GM21529 (cell line): ENCODE measurements around the gene CAMTA1.

Experiments used
- ATAC-seq: cut with Tn5 transposase; IDR thresholded peaks from one replicate; pipeline ENCODE4 v1.9.1; 2021; ENCODE audit not compliant: unreplicated experiment

CAMTA1 gene

DNA sequence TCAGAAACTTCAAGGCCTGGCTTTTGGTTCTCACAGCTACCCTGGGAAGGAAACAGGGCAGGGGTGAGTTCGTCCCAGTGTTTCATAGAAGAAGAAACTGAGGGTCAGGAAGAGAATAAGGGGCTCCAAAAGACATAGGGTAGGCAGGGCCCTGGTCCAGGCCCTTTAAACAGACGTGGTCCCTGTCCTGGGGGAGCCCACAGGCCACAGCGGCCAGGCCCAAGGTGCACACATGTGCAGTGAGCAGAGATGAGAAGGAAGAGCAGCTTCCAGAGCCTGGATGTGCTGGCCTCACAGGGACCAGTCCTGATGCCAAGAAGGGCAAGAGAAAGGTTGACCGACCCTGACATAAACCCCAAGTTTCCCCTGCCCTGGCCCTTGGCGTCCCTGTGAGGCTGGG lies 690.4 kb downstream of the CAMTA1 start:
- no peak for ATAC-seq

DNA sequence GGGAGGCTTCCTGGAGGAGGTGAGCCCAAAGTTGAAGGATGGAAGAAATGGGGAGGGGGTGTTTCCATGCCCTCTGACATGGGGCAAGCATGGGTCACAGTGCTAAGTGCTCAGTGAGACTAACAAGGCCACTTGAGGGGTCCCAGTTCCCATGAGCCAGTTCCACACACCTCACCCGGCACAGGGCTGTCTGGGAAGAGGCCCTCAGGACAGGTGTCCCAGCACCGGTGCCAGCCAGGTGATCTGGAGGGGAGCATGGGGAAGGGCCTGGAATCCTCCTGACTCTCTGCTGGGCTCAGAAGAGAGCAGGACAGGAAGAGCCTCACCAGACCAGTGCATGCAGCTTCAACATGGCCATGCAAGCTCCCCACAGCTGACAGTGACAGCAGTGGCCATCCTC lies 691.1 kb downstream of the CAMTA1 start:
- ATAC-seq, result no peak

DNA sequence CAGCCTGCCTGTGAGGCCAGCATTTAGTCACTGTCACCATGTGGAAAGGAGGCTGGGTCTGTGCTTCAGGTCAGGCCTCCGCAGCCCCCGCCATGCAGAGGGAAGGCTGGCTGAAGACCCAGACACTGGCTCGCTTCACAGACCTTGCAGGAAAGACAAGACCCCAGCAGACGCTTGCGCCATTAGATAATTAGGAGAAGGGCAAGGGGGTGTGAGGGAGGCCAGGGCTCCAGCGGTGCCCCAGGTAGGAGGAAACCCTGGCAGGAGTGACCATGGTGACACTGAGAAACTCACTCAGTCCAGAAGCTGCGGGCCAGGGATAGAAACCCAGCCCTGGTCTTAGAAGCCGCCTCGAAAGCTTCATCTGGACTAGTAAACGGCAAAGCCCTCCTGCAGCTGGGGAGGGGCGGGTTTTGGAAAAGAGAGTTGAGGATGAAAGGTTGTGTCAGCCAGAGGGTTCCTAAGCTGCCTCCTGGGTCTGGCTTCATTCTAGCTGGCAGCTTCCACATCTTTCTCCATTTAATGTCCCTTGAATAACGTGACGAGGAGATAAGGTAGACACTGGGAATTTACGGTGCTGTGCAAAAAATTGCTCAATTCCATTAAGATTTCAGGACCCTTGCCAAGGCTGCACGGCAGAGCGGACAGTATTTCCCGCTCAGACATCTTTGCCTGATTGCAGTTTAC lies 691.8 kb downstream of the CAMTA1 start:
- no peak for ATAC-seq

DNA sequence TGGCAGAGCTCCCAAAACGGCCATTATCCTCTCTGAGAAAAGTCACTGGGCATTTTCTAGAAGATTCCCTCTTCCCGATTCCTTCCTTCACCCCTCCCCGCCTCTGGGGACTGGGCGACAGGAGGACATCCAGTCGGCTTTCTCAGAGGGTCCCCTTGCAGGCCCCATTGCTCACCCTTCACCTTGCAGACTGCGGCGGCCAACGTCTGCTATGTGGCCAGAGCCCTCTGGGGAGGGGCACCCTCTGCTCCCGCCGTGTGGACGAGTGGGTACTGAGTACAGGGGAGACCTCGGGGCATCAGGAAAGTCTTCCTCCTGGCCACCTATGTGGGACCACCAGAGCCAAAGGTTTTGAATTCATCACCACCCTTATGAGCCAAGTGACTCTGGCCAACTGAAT lies 692.3 kb downstream of the CAMTA1 start:
- no peak for ATAC-seq

DNA sequence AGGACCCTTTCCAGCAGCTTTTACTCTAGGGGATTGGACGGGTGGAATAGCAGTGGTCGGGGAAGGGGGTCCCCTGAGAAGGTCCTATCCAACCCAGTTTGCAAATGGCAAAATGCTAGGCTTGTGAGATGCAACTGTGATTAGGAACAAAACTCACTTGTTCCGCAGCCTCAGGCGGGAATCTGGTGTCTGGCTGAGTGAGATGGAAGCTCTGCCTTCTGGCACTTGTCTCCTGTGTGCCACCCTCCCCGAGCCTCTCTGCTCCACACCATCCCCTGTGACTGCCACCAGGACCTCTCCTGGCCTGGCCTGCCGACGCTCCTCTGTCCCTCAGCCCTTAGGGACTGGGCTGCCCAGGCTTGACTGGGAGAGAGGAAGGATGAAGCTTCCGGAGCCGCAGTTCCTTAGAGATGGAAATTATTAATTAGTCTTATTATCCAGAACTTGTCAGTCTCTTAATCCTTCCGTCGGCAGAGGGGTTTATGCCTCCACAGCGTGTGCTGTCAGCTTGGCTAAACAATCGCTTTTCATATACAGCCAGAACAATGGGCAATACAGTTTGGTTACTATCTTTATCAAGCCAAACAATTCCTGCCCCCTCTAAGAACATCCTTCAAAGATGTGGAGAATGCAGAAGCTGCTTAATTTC lies 693.0 kb downstream of the CAMTA1 start:
- ATAC-seq, result no peak

DNA sequence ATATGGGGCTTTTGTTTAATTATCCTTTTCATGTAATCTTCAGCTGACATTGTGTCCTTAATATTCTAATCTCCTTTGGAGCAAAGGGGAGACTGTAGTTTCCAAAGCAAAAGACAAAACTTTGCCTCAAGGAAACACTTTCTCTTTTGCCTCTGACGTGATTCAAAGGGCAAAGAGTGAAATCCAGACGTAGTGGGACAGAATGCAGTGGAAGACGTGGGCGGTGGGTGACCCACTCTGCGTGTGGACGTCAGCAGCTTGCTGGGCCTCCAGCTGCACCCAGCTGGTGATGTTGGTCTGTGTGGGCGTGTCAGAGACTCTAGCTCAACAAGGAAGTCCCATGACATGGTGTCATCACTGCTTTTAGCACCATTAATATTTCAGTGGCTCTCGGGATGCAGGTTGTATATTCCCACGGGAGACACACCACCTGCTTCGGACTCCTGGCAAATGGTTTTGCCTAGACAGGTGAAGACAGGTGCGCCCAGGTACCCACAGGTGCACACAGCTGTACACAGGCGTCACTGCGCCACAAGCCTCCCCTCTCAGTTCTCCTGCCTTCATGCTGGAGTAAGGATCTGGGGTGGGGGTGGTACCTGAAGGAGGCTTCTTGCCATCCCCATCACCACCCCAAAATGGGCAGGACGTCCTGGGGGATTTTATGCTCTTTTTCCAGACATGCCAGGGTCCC lies 693.7 kb downstream of the CAMTA1 start:
- ATAC-seq, result no peak

DNA sequence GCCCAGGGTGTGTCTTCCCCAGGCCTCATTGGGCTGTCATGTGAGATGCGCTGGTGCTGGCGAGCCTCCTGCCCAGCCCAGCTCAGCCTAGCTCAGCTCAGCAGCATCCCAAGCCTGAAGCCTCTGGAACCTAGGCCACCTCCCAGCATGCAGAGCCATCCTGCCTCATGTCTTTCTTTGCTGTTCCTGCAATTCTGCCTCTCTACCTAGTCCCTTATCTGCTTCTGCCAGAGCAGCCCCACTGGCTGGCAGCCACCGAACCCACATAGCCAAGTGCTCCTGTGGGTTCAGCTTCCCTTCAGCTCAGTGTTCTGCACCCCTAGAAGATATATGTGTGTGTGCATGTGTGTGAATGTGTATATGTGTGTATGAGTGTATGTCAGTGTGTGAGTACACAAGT lies 694.3 kb downstream of the CAMTA1 start:
- no peak for ATAC-seq

DNA sequence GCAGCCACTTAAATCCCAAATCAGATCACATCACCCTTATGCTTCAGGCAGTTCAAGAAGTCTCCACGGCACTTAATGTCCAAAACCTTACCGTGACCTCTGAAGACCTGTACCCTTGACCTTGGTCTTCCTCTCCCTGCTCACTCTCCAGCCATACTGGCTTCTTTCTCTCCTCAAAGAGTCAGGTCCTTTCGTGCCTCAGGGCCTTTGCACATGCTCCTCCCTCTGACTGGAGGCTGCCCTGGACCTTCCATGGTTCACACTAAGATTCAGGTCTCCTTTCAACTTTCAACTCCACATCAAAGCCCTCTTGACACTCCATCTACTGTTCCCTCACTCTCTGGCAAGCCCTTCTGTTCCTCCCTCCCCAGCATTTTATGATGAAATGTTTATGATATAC lies 695.9 kb downstream of the CAMTA1 start:
- ATAC-seq, result no peak

DNA sequence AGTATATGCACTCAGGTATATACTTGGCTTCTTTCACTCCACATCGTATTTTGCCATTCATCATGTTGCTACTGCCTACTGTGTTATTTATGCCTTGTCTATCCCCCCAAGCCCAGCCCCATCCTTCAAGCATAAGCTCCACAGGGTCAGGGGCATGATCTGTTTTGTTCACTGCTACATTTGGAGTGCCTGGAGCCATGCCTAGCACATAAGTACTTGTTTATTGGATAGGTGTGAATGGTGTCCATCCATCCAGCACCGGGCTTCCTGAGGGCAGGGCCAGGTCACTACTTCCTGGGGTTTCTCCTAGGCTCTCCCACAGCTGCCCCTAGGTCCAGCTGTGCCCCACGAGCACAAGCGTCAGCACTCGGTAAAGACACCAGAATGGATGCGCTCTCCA lies 696.8 kb downstream of the CAMTA1 start:
- ATAC-seq, result no peak

DNA sequence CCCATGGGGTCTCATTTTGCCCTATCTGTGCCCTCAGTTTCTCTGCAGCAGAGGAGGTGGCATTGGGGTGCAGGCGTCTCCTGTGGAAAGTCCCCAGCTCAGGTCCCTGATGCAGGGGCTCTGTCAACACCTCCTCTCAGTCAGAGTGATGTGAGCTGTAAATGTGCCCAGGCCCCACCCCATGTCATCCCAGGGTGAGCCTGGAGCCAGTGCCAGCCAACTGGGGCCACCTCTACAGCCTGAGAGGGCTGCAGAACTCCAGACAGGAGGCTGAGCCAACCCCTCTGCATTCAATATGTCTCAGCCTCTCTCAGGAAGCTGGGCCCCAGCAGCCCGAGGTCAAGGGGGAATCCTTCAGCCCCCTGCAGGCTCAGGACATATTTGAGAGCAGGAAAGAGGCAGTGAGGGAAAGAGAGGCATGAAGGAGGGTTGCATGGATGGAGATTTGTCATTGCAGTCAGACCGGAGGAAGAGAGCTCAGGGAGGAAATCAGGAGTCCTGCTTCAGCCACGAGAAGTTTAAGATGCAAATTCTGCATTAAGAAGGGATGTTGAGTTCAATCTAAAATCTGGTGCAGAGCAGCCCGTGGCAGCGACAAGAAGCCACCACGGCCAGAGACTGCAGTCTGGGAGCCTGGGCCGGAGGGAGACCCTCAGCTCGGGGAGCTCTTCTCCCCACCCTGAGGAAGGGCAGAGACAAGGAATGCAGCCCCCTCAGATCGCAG lies 697.7 kb downstream of the CAMTA1 start:
- no peak for ATAC-seq

DNA sequence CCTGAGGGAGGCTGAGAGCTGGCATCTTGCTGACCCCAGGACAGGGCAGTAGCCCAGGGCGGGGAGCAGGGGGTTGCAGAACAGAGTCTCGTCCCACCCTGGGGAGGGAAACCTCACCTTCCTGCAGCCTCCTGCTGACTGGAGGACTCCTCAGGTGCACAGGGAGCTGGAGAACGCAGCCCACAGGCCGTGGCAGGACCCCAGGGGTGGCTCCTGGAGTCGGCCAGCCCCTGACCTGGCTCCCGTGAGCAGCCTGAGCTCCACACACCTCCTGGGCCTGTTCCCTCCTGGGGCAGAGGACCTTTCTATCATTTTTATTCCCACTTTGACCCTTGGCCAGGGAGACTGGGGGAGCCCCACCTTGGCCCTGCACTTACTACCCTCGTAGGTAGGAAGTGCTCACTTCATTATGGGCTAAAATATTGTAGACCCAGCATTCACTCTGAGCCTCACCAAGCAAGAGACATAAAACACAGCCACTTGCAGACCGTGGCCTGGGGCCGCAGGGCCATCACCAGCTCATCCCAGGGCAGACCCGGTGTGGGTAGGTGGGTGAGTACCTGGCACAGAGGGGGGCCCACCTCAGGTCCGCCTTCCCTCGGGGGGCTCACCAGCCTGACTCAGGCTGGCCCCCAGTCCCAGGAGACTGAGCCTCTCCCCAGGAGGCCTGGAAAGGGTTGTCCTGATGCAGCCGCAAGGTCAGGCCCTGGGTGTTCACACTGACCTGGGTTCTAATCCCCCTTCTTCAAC lies 698.6 kb downstream of the CAMTA1 start:
- ATAC-seq, result no peak

DNA sequence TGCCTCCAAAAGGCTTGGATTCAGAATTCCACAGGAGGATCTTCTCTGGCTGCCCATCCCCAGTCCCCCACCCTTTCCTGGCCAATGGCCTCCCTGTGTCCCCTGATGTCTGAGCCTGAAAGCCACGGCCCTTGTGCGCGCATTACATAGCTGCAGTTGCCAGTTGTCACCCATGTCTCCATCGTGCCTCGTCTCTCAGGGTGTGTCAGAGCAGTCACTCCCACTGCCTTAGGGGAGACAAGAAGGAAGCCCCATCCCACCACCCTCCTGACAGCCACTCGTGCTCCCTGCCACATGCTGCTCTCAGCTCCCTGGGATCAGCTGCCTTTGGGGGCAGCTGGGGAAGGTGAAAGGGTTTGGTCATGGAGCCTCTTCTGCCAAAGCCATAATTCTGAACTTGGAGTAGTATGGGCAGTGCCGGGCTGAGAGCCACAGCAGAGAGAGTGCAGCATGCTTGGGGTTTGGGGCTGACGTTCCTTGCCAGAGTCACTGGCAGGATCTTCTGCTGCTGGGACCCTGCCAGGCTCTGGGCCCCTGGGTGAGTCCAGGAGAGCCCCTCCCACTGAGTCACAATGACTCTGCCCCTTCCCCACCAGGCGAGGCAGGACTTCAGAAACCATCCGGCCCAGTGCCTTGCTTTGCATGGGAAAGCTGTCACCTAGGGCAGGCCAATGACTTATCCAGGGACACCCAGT lies 700.0 kb downstream of the CAMTA1 start:
- no peak for ATAC-seq

DNA sequence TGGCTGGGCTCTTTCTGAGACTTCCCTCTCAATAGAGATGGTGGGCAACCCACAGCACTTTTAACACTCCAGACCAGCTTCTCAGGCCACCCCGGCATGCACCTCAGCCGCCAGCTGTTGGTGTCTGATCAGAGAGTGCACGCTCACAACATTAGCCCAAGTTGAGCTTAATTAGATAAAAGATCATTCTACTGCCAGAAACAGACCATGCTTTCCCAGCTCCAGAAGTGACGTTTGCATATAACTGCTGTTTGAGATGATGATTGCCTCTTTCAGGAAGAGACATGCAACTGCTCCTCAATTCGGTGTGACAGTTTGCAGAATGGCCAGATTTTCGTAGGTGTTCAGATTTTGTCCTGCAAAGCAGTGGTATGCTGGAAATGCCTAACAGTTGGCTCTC lies 700.6 kb downstream of the CAMTA1 start:
- no peak for ATAC-seq

DNA sequence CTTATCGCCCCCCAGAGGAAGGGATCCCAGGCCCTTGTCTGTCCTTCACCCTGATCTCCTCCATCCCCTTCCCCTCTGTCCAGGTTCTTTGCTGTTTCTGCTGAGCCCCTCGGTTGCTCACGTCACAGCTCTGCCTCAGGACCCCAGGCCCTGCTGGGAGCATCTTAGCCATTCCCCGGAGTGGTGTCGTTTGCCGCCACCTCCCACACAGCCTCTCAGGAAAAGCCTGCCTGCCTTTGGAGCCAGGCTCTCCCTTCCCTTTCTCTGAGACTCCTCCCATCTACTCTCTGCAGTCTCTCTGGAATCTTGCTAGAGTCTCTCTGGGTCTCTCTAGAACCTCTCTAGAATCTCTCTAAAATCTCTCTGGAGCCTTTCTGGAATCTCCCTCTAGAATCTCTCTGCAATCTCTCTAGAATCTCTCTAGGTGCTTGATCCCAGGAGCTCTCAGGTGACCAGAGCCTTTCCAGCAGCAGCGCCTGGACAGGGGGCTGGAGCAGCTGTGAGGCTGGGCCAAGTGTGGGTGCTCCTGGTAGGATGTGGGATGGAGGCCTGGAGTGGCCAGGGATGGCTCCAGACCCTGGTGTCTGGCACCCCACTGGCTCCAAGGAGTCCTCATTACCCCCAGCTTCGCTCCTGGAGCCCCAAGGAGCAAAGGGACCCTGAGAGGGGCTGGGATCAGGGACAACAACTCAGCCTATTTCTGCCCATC lies 702.7 kb downstream of the CAMTA1 start:
- no peak for ATAC-seq

DNA sequence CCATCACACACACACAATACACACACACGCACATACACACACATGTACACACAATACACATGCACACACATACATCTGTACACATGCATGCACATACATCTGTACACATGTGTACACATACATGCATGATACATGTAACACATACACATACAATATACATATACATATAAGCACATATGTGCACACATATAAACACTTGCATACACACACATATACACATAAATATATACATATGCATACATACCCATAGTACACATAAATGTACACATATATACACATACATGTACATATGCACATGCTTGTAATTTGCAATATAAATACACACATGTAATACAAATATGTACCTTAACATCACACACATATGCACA lies 703.2 kb downstream of the CAMTA1 start:
- ATAC-seq, result no peak

DNA sequence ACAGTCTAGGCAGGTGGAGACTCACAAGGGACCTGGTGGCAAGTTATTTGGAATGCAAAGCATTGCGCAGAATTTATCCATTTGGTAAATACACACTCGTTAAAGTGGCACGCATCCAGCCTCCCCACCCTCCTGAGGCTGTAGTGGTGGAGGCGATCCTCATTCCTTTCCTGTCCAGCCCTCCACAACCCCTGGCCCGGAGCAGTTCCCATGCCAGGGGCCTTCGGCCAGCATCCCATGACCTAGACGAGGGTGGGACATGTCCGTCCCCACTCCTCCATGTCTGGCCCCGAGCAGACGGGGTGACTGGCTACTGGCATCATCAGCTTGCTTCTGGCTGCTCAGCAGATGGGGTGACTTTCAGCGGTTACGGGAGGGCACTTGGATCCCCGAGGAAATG lies 704.3 kb downstream of the CAMTA1 start:
- ATAC-seq, result no peak

DNA sequence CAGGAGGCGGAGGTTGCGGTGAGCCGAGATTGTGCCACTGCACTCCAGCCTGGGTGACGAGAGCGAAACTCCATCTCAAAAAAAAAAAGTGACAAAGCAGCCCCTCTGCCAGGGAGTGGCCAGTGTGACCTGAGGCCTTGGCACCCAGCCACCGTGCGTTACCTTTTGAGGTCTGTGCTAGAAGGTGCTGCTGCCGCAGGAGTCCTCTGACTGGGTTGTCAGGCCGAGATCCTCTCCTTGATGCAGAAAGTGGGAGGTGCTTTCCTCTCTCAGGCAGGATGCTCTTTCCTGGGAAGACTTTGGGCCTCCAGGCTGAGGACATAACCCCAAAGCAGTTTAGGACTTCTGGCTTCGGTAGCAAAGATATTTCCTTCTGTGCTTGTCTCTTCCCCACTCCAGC lies 705.3 kb downstream of the CAMTA1 start:
- no peak for ATAC-seq

DNA sequence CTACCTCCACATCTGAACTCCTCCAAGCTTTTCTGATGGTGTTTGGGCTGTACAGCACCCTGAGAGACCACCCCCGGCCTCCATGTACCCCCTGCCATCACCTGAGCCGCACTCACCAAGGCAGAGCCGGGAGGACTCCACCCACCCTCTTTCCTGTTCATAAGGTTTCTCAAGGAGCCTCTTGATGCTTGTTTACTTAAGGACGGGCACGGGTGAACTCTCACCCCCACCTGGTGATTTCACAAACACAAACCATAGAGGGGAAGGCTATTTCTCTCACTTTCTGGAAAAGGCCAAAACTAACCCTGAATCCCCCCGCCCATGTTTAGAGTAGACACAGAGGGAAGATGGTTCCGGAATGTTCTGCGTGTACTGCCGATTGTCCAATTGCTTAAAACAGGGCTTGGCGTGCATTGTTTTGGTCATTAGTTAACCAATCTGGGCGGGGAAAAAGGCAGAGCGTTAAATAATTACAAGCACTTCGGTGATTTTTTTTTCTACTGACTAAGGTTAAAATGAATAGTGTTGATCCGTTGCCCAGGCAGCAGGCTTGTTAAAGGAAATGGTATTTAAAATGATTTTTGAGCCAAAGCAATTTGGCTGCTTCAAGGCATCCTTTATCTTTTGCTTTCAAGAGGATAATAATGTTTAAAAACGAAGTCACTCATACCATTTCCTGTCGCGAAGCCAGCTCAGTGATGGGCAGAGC lies 706.0 kb downstream of the CAMTA1 start:
- ATAC-seq, result no peak

DNA sequence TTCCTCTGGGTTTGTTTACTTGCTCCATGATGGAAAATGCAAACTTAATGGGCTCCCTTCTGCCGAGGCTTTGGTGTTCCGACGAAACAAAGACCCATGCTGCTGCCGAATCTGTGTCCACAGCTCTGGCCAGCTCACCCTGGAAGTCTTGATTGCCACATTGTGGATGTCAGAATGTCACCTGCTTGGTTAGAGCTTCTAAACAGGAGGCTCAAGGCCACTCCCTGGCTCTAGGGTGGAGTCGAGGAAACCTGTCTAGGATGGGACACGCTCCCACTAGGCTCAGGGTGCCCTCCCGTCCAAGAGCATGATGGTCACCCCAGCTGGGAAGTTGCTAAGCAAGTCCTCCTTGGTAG lies 706.5 kb downstream of the CAMTA1 start:
- ATAC-seq, result no peak
